WTC11 (cell line): ENCODE results near the gene VLDLR. TPM values are rescaled to one million over a fixed set of nuclear protein-coding genes. Genes with fewer than 3 reads are reported as not detected.

Experiments used
- ATAC-seq: fragments of 200-7000 bp; cut with Tn5 transposase; 2 replicates; pipeline ENCODE4 v1.10.0; 2021; ENCODE audit warnings: mild to moderate bottlenecking, moderate library complexity
- CTCF ChIA-PET: fragments of 300-600 bp; sonication (Branson Sonifier 250); formaldehyde crosslinking; loops from one replicate; lab custom pipeline; 2021; ENCODE audit warnings: antibody characterized with exemption; lab: Charles Lee
- POLR2A ChIA-PET: fragments of 350-600 bp; sonication (Branson Sonifier 250); formaldehyde crosslinking; loops from one replicate; lab custom pipeline; 2021; ENCODE audit warnings: antibody characterized with exemption; lab: Charles Lee
- DNase-seq: peaks from one replicate; pipeline ENCODE4 v3.0.0; 2021; ENCODE audit warnings: low spot score
- H3K27ac Mint-ChIP-seq: 2 replicates; pipeline ENCODE4 v1.8.0; 2021; ENCODE audit warnings: mixed read lengths
- H3K27me3 Mint-ChIP-seq: 2 replicates; pipeline ENCODE4 v1.8.0; 2021; ENCODE audit warnings: low read depth, mild to moderate bottlenecking, moderate library complexity, mixed read lengths
- H3K36me3 Mint-ChIP-seq: 2 replicates; pipeline ENCODE4 v1.8.0; 2021; ENCODE audit warnings: mixed read lengths
- H3K4me1 Mint-ChIP-seq: 2 replicates; pipeline ENCODE4 v1.8.0; 2022; ENCODE audit warnings: mixed read lengths
- H3K4me3 Mint-ChIP-seq: 2 replicates; pipeline ENCODE4 v1.8.0; 2021; ENCODE audit warnings: mild to moderate bottlenecking, moderate library complexity, mixed read lengths
- H3K9me3 Mint-ChIP-seq: 2 replicates; pipeline ENCODE4 v1.8.0; 2021; ENCODE audit warnings: mixed read lengths
- FOXP1 ChIP-seq: sonication (generic); formaldehyde crosslinking; IDR thresholded peaks from 2 replicates; pipeline ENCODE4 v1.8.0; 2022; ENCODE audit warnings: missing genetic modification reagents, mild to moderate bottlenecking, moderate library complexity, borderline replicate concordance
- GABPB1 ChIP-seq: sonication (generic); formaldehyde crosslinking; IDR thresholded peaks from 2 replicates; pipeline ENCODE4 v1.8.1; 2023; ENCODE audit warnings: mild to moderate bottlenecking, missing genetic modification reagents
- GRHL2 ChIP-seq: fragments of 250-450 bp; sonication (Bioruptor Pico); IDR thresholded peaks from 2 replicates; pipeline ENCODE4 v1.8.0; 2022; ENCODE audit warnings: mild to moderate bottlenecking, moderate library complexity; ENCODE audit not compliant: insufficient replicate concordance, severe bottlenecking
- NR1H2 ChIP-seq: sonication (generic); formaldehyde crosslinking; IDR thresholded peaks from 2 replicates; pipeline ENCODE4 v1.9.0; 2021; ENCODE audit warnings: mild to moderate bottlenecking, moderate library complexity, missing genetic modification reagents
- USF1 ChIP-seq: sonication (generic); formaldehyde crosslinking; IDR thresholded peaks from 2 replicates; pipeline ENCODE4 v1.8.0; 2022; ENCODE audit warnings: mild to moderate bottlenecking, missing genetic modification reagents
- ZBTB21 ChIP-seq: sonication (generic); formaldehyde crosslinking; IDR thresholded peaks from 2 replicates; pipeline ENCODE4 v1.8.1; 2023; ENCODE audit warnings: mild to moderate bottlenecking, missing genetic modification reagents, borderline replicate concordance
- ZBTB43 ChIP-seq: sonication (generic); formaldehyde crosslinking; IDR thresholded peaks from 2 replicates; pipeline ENCODE4 v1.8.1; 2023; ENCODE audit warnings: mild to moderate bottlenecking, missing genetic modification reagents
- ZNF121 ChIP-seq: sonication (generic); formaldehyde crosslinking; IDR thresholded peaks from 2 replicates; pipeline ENCODE4 v1.8.0; 2023; ENCODE audit warnings: missing genetic modification reagents
- ZNF219 ChIP-seq: sonication (generic); formaldehyde crosslinking; IDR thresholded peaks from 2 replicates; pipeline ENCODE4 v1.8.0; 2023; ENCODE audit warnings: missing genetic modification reagents, mild to moderate bottlenecking, borderline replicate concordance
- ZNF396 ChIP-seq: fragments of 250-450 bp; sonication (Bioruptor Pico); IDR thresholded peaks from 2 replicates; pipeline ENCODE4 v1.8.0; 2021; ENCODE audit warnings: mild to moderate bottlenecking, moderate library complexity, borderline replicate concordance
- ZNF423 ChIP-seq: fragments of 250-450 bp; sonication (Bioruptor Pico); IDR thresholded peaks from 2 replicates; pipeline ENCODE4 v2.1.2; 2022; ENCODE audit warnings: mild to moderate bottlenecking, moderate library complexity
- total RNA-seq: library from RNA; stranded (reverse); gene quantifications from 3 replicates; pipeline ENCODE4 v1.2.3, GENCODE V29; 2021
- TF ChIP-seq, protein P1 (sequence below): sonication (generic); formaldehyde crosslinking; IDR thresholded peaks from 2 replicates; pipeline ENCODE4 v1.8.1; 2023; ENCODE audit warnings: mild to moderate bottlenecking, missing genetic modification reagents, moderate library complexity
- TF ChIP-seq, protein P2 (sequence below): sonication (generic); formaldehyde crosslinking; IDR thresholded peaks from 2 replicates; pipeline ENCODE4 v1.8.0; 2022; ENCODE audit warnings: mild to moderate bottlenecking, missing genetic modification reagents
- TF ChIP-seq, protein P3 (sequence below): sonication (generic); formaldehyde crosslinking; IDR thresholded peaks from 2 replicates; pipeline ENCODE4 v1.8.0; 2022; ENCODE audit warnings: mild to moderate bottlenecking, missing genetic modification reagents
- TF ChIP-seq, protein P4 (sequence below): fragments of 250-450 bp; sonication (Bioruptor Pico); IDR thresholded peaks from 2 replicates; pipeline ENCODE4 v1.9.0; 2021; ENCODE audit warnings: moderate library complexity, mild to moderate bottlenecking, inconsistent platforms, borderline replicate concordance
- TF ChIP-seq, protein P5 (sequence below): fragments of 250-450 bp; sonication (Bioruptor Pico); IDR thresholded peaks from 2 replicates; pipeline ENCODE4 v1.9.0; 2021; ENCODE audit warnings: mild to moderate bottlenecking

The VLDLR gene
- total RNA-seq, 1 experiment from 2014 or later: 40.8 TPM

GRCh38 chr9:2610985-2611384, 10.6 kb upstream of the VLDLR start:
- Mint-ChIP-seq H3K36me3 (no peaks in the 10 kb centered on the region; the same call in 1 of the 2 replicates), H3K4me1 (peaks cover 50% of the 10 kb centered on the region), H3K27ac (no peak overlapping the region), H3K27me3 (no peaks in the 10 kb centered on the region), H3K4me3 (no peak overlapping the region), H3K9me3 (no peaks in the 10 kb centered on the region)
- TF ChIP-seq, protein P1, sequence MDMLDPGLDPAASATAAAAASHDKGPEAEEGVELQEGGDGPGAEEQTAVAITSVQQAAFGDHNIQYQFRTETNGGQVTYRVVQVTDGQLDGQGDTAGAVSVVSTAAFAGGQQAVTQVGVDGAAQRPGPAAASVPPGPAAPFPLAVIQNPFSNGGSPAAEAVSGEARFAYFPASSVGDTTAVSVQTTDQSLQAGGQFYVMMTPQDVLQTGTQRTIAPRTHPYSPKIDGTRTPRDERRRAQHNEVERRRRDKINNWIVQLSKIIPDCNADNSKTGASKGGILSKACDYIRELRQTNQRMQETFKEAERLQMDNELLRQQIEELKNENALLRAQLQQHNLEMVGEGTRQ (CRISPR knock-in tag): no peak
- TF ChIP-seq ZNF219 (CRISPR knock-in tag) (no peak), ZNF423 (CRISPR knock-in tag) (no peak), ZBTB43 (CRISPR knock-in tag) (no peak), GRHL2 (CRISPR knock-in tag) (no peak), FOXP1 (no peak), ZNF396 (CRISPR knock-in tag) (no peak), USF1 (CRISPR knock-in tag) (no peak), ZBTB21 (CRISPR knock-in tag) (no peak), ZNF121 (no peak), GABPB1 (no peak), NR1H2 (CRISPR knock-in tag) (no peak)
- TF ChIP-seq, protein P2, sequence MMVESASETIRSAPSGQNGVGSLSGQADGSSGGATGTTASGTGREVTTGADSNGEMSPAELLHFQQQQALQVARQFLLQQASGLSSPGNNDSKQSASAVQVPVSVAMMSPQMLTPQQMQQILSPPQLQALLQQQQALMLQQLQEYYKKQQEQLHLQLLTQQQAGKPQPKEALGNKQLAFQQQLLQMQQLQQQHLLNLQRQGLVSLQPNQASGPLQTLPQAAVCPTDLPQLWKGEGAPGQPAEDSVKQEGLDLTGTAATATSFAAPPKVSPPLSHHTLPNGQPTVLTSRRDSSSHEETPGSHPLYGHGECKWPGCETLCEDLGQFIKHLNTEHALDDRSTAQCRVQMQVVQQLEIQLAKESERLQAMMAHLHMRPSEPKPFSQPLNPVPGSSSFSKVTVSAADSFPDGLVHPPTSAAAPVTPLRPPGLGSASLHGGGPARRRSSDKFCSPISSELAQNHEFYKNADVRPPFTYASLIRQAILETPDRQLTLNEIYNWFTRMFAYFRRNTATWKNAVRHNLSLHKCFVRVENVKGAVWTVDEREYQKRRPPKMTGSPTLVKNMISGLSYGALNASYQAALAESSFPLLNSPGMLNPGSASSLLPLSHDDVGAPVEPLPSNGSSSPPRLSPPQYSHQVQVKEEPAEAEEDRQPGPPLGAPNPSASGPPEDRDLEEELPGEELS: no peak
- TF ChIP-seq, protein P3, sequence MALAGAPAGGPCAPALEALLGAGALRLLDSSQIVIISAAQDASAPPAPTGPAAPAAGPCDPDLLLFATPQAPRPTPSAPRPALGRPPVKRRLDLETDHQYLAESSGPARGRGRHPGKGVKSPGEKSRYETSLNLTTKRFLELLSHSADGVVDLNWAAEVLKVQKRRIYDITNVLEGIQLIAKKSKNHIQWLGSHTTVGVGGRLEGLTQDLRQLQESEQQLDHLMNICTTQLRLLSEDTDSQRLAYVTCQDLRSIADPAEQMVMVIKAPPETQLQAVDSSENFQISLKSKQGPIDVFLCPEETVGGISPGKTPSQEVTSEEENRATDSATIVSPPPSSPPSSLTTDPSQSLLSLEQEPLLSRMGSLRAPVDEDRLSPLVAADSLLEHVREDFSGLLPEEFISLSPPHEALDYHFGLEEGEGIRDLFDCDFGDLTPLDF (CRISPR knock-in tag): no peak
- TF ChIP-seq, protein P4, sequence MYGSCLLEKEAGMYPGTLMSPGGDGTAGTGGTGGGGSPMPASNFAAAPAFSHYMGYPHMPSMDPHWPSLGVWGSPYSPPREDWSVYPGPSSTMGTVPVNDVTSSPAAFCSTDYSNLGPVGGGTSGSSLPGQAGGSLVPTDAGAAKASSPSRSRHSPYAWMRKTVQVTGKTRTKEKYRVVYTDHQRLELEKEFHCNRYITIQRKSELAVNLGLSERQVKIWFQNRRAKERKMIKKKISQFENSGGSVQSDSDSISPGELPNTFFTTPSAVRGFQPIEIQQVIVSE (CRISPR knock-in tag): no peak
- TF ChIP-seq, protein P5, sequence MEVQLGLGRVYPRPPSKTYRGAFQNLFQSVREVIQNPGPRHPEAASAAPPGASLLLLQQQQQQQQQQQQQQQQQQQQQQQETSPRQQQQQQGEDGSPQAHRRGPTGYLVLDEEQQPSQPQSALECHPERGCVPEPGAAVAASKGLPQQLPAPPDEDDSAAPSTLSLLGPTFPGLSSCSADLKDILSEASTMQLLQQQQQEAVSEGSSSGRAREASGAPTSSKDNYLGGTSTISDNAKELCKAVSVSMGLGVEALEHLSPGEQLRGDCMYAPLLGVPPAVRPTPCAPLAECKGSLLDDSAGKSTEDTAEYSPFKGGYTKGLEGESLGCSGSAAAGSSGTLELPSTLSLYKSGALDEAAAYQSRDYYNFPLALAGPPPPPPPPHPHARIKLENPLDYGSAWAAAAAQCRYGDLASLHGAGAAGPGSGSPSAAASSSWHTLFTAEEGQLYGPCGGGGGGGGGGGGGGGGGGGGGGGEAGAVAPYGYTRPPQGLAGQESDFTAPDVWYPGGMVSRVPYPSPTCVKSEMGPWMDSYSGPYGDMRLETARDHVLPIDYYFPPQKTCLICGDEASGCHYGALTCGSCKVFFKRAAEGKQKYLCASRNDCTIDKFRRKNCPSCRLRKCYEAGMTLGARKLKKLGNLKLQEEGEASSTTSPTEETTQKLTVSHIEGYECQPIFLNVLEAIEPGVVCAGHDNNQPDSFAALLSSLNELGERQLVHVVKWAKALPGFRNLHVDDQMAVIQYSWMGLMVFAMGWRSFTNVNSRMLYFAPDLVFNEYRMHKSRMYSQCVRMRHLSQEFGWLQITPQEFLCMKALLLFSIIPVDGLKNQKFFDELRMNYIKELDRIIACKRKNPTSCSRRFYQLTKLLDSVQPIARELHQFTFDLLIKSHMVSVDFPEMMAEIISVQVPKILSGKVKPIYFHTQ (CRISPR knock-in tag): no peak
- POLR2A ChIA-PET: interaction anchor here (1.9 kb wide), 1 partner anchor 8 kb away, joined by 7 read pairs; no protein-coding TSS in a partner anchor
- no peak for DNase-seq
- CTCF ChIA-PET: interaction anchor here (1.1 kb wide), 1 partner anchor 495 kb away, joined by 3 read pairs; no protein-coding TSS in a partner anchor
- ATAC-seq: no peak
